ENCODE data around the gene PTPN11. TPM values are rescaled to one million over a fixed set of nuclear protein-coding genes. Genes with fewer than 3 reads are reported as not detected.

The PTPN11 gene
- total RNA-seq, 2 donors from 2014 or later: 31.6 to 47.1 TPM

GRCh38 chr12:112524676-112525425 lies 106.1 kb downstream of the PTPN11 start:
- TF ChIP-seq CTCF (IDR thresholded peaks at IDR 0.05) (peak in 1 of 7 experiments; percentile 10), POLR2A (IDR thresholded peaks at IDR 0.05) (no peak)

GRCh38 chr12:112525426-112525809 lies 106.7 kb downstream of the PTPN11 start:
- no peaks in the 10 kb centered on the region for H3K36me3 ChIP-seq (replicated peaks in 1 of 2; ENCODE audit: insufficient read depth in 1 of 2, low read depth in 2 of 2)
- no peak overlapping the region for H3K27ac ChIP-seq
- no peaks in the 10 kb centered on the region for H3K9me3 ChIP-seq
- H3K4me3 ChIP-seq: no peak overlapping the region
- intact Hi-C loops (cut with DNase I): no loop called here
- DNase-seq (no peak), ATAC-seq (no peak)
- no peaks in the 10 kb centered on the region for H3K4me1 ChIP-seq
- no peak for TF ChIP-seq POLR2A (IDR thresholded peaks at IDR 0.05)
- TF ChIP-seq CTCF (IDR thresholded peaks at IDR 0.05): no peak
- H3K27me3 ChIP-seq: no peaks in the 10 kb centered on the region
- 83 to 88% methylated on average over 6 of the region's 6 CpGs for WGBS, 2 donors

More at GRCh38 chr12:112524676-112525425, 106.1 kb downstream of the PTPN11 start:
- Histone ChIP-seq H3K27ac (no peak overlapping the region), H3K9me3 (no peaks in the 10 kb centered on the region), H3K36me3 (replicated peaks in 1 of 2; ENCODE audit: insufficient read depth in 1 of 2, low read depth in 2 of 2) (no peaks in the 10 kb centered on the region), H3K4me1 (no peaks in the 10 kb centered on the region), H3K4me3 (no peak overlapping the region), H3K27me3 (no peaks in the 10 kb centered on the region)
- ATAC-seq (no peak), DNase-seq (peak in 1 of 4 donors; percentile 13)
- intact Hi-C loops (cut with DNase I): no loop called here
- WGBS, 2 donors: 46 to 53% methylated on average over 5 of the region's 5 CpGs

- no peak for TF ChIP-seq CTCF (IDR thresholded peaks at IDR 0.05)
- TF ChIP-seq POLR2A (IDR thresholded peaks at IDR 0.05): no peak
- ATAC-seq (no peak), DNase-seq (no peak)
- no peaks in the 10 kb centered on the region for H3K9me3 ChIP-seq
- no peaks in the 10 kb centered on the region for H3K27me3 ChIP-seq
- H3K4me1 ChIP-seq: no peaks in the 10 kb centered on the region
- H3K4me3 ChIP-seq: no peak overlapping the region
- H3K27ac ChIP-seq: no peak overlapping the region
- intact Hi-C loops (cut with DNase I): no loop called here
- H3K36me3 ChIP-seq (replicated peaks in 1 of 2; ENCODE audit: insufficient read depth in 1 of 2, low read depth in 2 of 2): no peaks in the 10 kb centered on the region
Observed at GRCh38 chr12:112527082-112527481, 108.3 kb downstream of the PTPN11 start.

- no peaks in the 10 kb centered on the region for H3K4me1 ChIP-seq
- H3K4me3 ChIP-seq: no peak overlapping the region
- intact Hi-C loops (cut with DNase I): no loop called here
- H3K27me3 ChIP-seq: no peaks in the 10 kb centered on the region
- no peak for ATAC-seq
- TF ChIP-seq CTCF (IDR thresholded peaks at IDR 0.05) (no peak), POLR2A (IDR thresholded peaks at IDR 0.05) (no peak)
- no peak overlapping the region for H3K27ac ChIP-seq
- no peaks in the 10 kb centered on the region for H3K9me3 ChIP-seq
- 71 to 80% methylated on average over 4 of the region's 4 CpGs for WGBS, 2 donors
- H3K36me3 ChIP-seq (replicated peaks in 1 of 2; ENCODE audit: insufficient read depth in 1 of 2, low read depth in 2 of 2): no peaks in the 10 kb centered on the region
- DNase-seq: no peak
Observed at GRCh38 chr12:112527501-112527900, 108.8 kb downstream of the PTPN11 start.

- Histone ChIP-seq H3K4me1 (no peaks in the 10 kb centered on the region), H3K27ac (no peak overlapping the region), H3K4me3 (no peak overlapping the region), H3K27me3 (no peaks in the 10 kb centered on the region), H3K9me3 (no peaks in the 10 kb centered on the region), H3K36me3 (replicated peaks in 1 of 2; ENCODE audit: insufficient read depth in 1 of 2, low read depth in 2 of 2) (no peaks in the 10 kb centered on the region)
- TF ChIP-seq CTCF (IDR thresholded peaks at IDR 0.05) (no peak), POLR2A (IDR thresholded peaks at IDR 0.05) (no peak)
- DNase-seq (no peak), ATAC-seq (no peak)
- intact Hi-C loops (cut with DNase I): no loop called here
- 87 to 100% methylated on average over 1 of the region's 1 CpG for WGBS, 2 donors
Observed at GRCh38 chr12:112528521-112528920, 109.8 kb downstream of the PTPN11 start.
